SJCRH30 (cell line): Measurements from ENCODE around the gene CDA. TPM values are rescaled to one million over a fixed set of nuclear protein-coding genes. Genes with fewer than 3 reads are reported as not detected.

ENCODE experiments used
- DNase-seq, 2 experiments: peaks; one replicate each; pipeline ENCODE4 v3.0.0-alpha.2; 2015 to 2020
- H3K27ac ChIP-seq: fragments of 250-450 bp; sonication (Bioruptor Pico); 2 replicates; pipeline ENCODE4 v1.5.1; 2020; ENCODE audit warnings: mild to moderate bottlenecking, moderate library complexity
- H3K27me3 ChIP-seq: fragments of 250-450 bp; sonication (Bioruptor Pico); 2 replicates; pipeline ENCODE4 v1.5.1; 2020; ENCODE audit warnings: mild to moderate bottlenecking, moderate library complexity
- H3K36me3 ChIP-seq: fragments of 250-450 bp; sonication (Bioruptor Pico); 2 replicates; pipeline ENCODE4 v1.5.1; 2020; ENCODE audit warnings: mild to moderate bottlenecking, moderate library complexity
- H3K4me1 ChIP-seq: fragments of 250-450 bp; sonication (Bioruptor Pico); 2 replicates; pipeline ENCODE4 v1.5.1; 2020; ENCODE audit warnings: mild to moderate bottlenecking, moderate library complexity
- H3K4me3 ChIP-seq: fragments of 250-450 bp; sonication (Bioruptor Pico); 2 replicates; pipeline ENCODE4 v1.5.1; 2020; ENCODE audit warnings: mild to moderate bottlenecking, moderate library complexity
- H3K9me3 ChIP-seq: fragments of 250-450 bp; sonication (Bioruptor Pico); replicated peaks from 2 replicates; pipeline ENCODE4 v1.5.1; 2020; ENCODE audit warnings: mild to moderate bottlenecking, moderate library complexity
- total RNA-seq: library from RNA; depleted of rRNA; stranded (reverse); fragments of >200 nt; shearing (Covaris generic); gene quantifications from 2 replicates; pipeline ENCODE4 v1.2.3, GENCODE V29; 2014; rRNA removed

The CDA gene
- total RNA-seq, 1 experiment from 2014 or later, result not detected

- H3K9me3 ChIP-seq, result no peaks in the 10 kb centered on the region
- H3K4me3 ChIP-seq, result peak within 1 kb of the TSS; percentile 70
- H3K4me1 ChIP-seq, result peaks cover 11% of the 10 kb centered on the region; the same call in 1 of the 2 replicates
- peak within 1 kb of the TSS; percentile 35 for H3K27ac ChIP-seq
- no peaks in the 10 kb centered on the region for H3K27me3 ChIP-seq
- DNase-seq, result peak; percentile 99
- H3K36me3 ChIP-seq, result peaks cover 11% of the 10 kb centered on the region
Measured at GRCh38 chr1:20661207-20662109, 72.6 kb downstream of the CDA start, which contains the start of gene DDOST. Gene DDOST (minus strand): TSS chr1:20661369. CDS start chr1:20661350, 19 bp downstream.

GRCh38 chr1:20662110-20662475 lies 73.2 kb downstream of the CDA start:
- Histone ChIP-seq H3K27me3 (no peaks in the 10 kb centered on the region), H3K36me3 (peaks cover 8% of the 10 kb centered on the region), H3K27ac (peak overlapping the region; percentile 35; the same call in 1 of the 2 replicates), H3K4me3 (peak overlapping the region; percentile 70), H3K9me3 (no peaks in the 10 kb centered on the region; the same call in 1 of the 2 replicates), H3K4me1 (peaks cover 11% of the 10 kb centered on the region; the same call in 1 of the 2 replicates)
- DNase-seq, result no peak

- no peaks in the 10 kb centered on the region for H3K27me3 ChIP-seq
- no peak overlapping the region for H3K27ac ChIP-seq
- H3K4me3 ChIP-seq, result no peak overlapping the region
- peaks cover 11% of the 10 kb centered on the region; the same call in 1 of the 2 replicates for H3K4me1 ChIP-seq
- no peaks in the 10 kb centered on the region; the same call in 1 of the 2 replicates for H3K9me3 ChIP-seq
- no peak for DNase-seq
- H3K36me3 ChIP-seq, result peaks cover 4% of the 10 kb centered on the region
Measured at GRCh38 chr1:20663365-20663764, 74.5 kb downstream of the CDA start.

GRCh38 chr1:20663969-20664715 lies 75.2 kb downstream of the CDA start:
- Histone ChIP-seq H3K9me3 (no peaks in the 10 kb centered on the region; the same call in 1 of the 2 replicates), H3K27me3 (no peaks in the 10 kb centered on the region), H3K4me3 (no peak overlapping the region), H3K27ac (no peak overlapping the region), H3K4me1 (peaks cover 11% of the 10 kb centered on the region; the same call in 1 of the 2 replicates), H3K36me3 (peaks cover 3% of the 10 kb centered on the region)
- DNase-seq, result peak; percentile 53 to 60

- H3K27ac ChIP-seq, result no peak overlapping the region
- no peaks in the 10 kb centered on the region; the same call in 1 of the 2 replicates for H3K9me3 ChIP-seq
Measured at GRCh38 chr1:20665726-20666125, 76.8 kb downstream of the CDA start.

GRCh38 chr1:20666146-20666545 lies 77.2 kb downstream of the CDA start:
- no peaks in the 10 kb centered on the region for H3K36me3 ChIP-seq
- no peaks in the 10 kb centered on the region for H3K27me3 ChIP-seq
- no peak for DNase-seq
- H3K9me3 ChIP-seq, result no peaks in the 10 kb centered on the region; the same call in 1 of the 2 replicates
- H3K27ac ChIP-seq, result no peak overlapping the region
- peaks cover 3% of the 10 kb centered on the region; the same call in 1 of the 2 replicates for H3K4me1 ChIP-seq
- H3K4me3 ChIP-seq, result no peak overlapping the region

More at GRCh38 chr1:20665726-20666125, 76.8 kb downstream of the CDA start:
- H3K4me3 ChIP-seq, result no peak overlapping the region
- H3K36me3 ChIP-seq, result no peaks in the 10 kb centered on the region
- peaks cover 3% of the 10 kb centered on the region; the same call in 1 of the 2 replicates for H3K4me1 ChIP-seq
- H3K27me3 ChIP-seq, result no peaks in the 10 kb centered on the region
- no peak for DNase-seq

GRCh38 chr1:20666804-20667203 lies 77.9 kb downstream of the CDA start:
- H3K4me3 ChIP-seq, result no peak overlapping the region
- H3K27me3 ChIP-seq, result no peaks in the 10 kb centered on the region
- H3K36me3 ChIP-seq, result no peaks in the 10 kb centered on the region
- H3K9me3 ChIP-seq, result no peaks in the 10 kb centered on the region; the same call in 1 of the 2 replicates
- H3K4me1 ChIP-seq, result peaks cover 3% of the 10 kb centered on the region; the same call in 1 of the 2 replicates
- peak; percentile 53 to 75 for DNase-seq
- no peak overlapping the region for H3K27ac ChIP-seq

Other genes with a start within 250 kb of the CDA start
- gene CAMK2N1, start 102.9 kb upstream of the CDA start, total RNA-seq, result 4.7 and 6.2 TPM in 2 replicates
- 26.7 and 28.8 TPM in 2 replicates for gene MUL1, start 80.9 kb upstream of the CDA start, total RNA-seq
- gene FAM43B, start 36.5 kb upstream of the CDA start, total RNA-seq, result 0.25 and 0.73 TPM in 2 replicates
- gene PINK1, start 44.4 kb downstream of the CDA start, total RNA-seq, result 14.8 and 17.4 TPM in 2 replicates
- 267 and 269 TPM in 2 replicates for gene DDOST, start 72.3 kb downstream of the CDA start, total RNA-seq
- 0.06 and 0.10 TPM in 2 replicates for gene KIF17, start 128.9 kb downstream of the CDA start, total RNA-seq
- 8.4 and 10.7 TPM in 2 replicates for gene SH2D5, start 143.6 kb downstream of the CDA start, total RNA-seq
- gene HP1BP3, start 198.2 kb downstream of the CDA start, total RNA-seq, result 244 and 283 TPM in 2 replicates